HG02610 (cell line): ENCODE measurements around the gene MARK4.

Source experiments
- ATAC-seq: cut with Tn5 transposase; IDR thresholded peaks from one replicate; pipeline ENCODE4 v1.9.1; 2021; ENCODE audit warnings: mild to moderate bottlenecking, moderate library complexity; ENCODE audit not compliant: unreplicated experiment

Gene MARK4

GRCh38 chr19:45354241-45354842 lies 103.3 kb downstream of the MARK4 start:
- ATAC-seq: no peak
